AG04449 (cell line): ENCODE data around the gene MPP4.
A peak's percentile ranks its signal among the peaks of the same experiment; 100 is the strongest.

Experiments used
- CTCF ChIA-PET: fragments of 350-600 bp; formaldehyde crosslinking; extraction: SDS; loops from one replicate; lab custom pipeline; 2021; ENCODE audit warnings: antibody characterized with exemption; lab: Yijun Ruan, JAX
- POLR2A ChIA-PET: fragments of 400-600, 350-600 bp; formaldehyde crosslinking; extraction: SDS; loops from one replicate; lab custom pipeline; 2020; ENCODE audit warnings: antibody characterized with exemption, inconsistent platforms; lab: Yijun Ruan, JAX
- DNase-seq: peaks from one replicate; pipeline ENCODE4 v3.0.0-alpha.2; 2010; ENCODE audit warnings: low read depth, low spot score
- H3K4me3 ChIP-seq: 2 replicates; pipeline ENCODE4 v1.5.1; 2011; ENCODE audit warnings: low read depth, mild to moderate bottlenecking, control low read depth, low read length
- CTCF ChIP-seq: IDR thresholded peaks from one replicate; pipeline ENCODE4 v1.5.1; 2011; ENCODE audit warnings: mild to moderate bottlenecking, moderate library complexity, low read length, control low read depth, inconsistent platforms; ENCODE audit not compliant: insufficient read depth; ENCODE audit errors: missing control alignments

Gene MPP4

GRCh38 chr2:201647431-201647830 is 51.0 kb downstream of the MPP4 start:
- no peak for TF ChIP-seq CTCF
- no peak overlapping the region for H3K4me3 ChIP-seq
- no peak for DNase-seq
- ChIA-PET CTCF (no interaction called here), POLR2A (no interaction called here)

GRCh38 chr2:201644001-201644400 is 54.4 kb downstream of the MPP4 start:
- CTCF ChIA-PET, result interaction anchor here (0.6 to 1.3 kb wide), 2 partner anchors 20 to 497 kb away, joined by 3 read pairs; no protein-coding TSS in a partner anchor
- POLR2A ChIA-PET, result no interaction called here
- TF ChIP-seq CTCF, result no peak

GRCh38 chr2:201643216-201643890 is 55.1 kb downstream of the MPP4 start, which contains the start of gene TMEM237:
Gene TMEM237 (minus strand): TSS chr2:201643503. CDS start chr2:201643400, 103 bp downstream.
- ChIA-PET CTCF (interaction anchor here (0.6 to 1.9 kb wide), 4 partner anchors 14 to 410 kb away, joined by 3 to 7 read pairs (median 4); no protein-coding TSS in a partner anchor), POLR2A (interaction anchor here (1.1 to 1.2 kb wide), 2 partner anchors 53 to 54 kb away, joined by 3 to 4 read pairs; no protein-coding TSS in a partner anchor)
- TF ChIP-seq CTCF, result no peak
- no peak for DNase-seq
- peak within 1 kb of the TSS; percentile 90 for H3K4me3 ChIP-seq

More at GRCh38 chr2:201644001-201644400, 54.4 kb downstream of the MPP4 start:
- DNase-seq, result no peak
- peak overlapping the region; percentile 90 for H3K4me3 ChIP-seq

- H3K4me3 ChIP-seq, result peak overlapping the region; percentile 90
- ChIA-PET POLR2A (interaction anchor here (0.5 to 1.2 kb wide), 3 partner anchors 54 to 201 kb away, joined by 3 to 4 read pairs (median 3); no protein-coding TSS in a partner anchor), CTCF (interaction anchor here (0.5 to 1.9 kb wide), 6 partner anchors 15 to 409 kb away, joined by 3 to 7 read pairs (median 3); no protein-coding TSS in a partner anchor)
- DNase-seq, result no peak
- no peak for TF ChIP-seq CTCF
Measured at GRCh38 chr2:201642579-201643215, 55.7 kb downstream of the MPP4 start.

GRCh38 chr2:201642086-201642578 is 56.3 kb downstream of the MPP4 start:
- CTCF ChIA-PET, result interaction anchor here (0.5 to 1.9 kb wide), 5 partner anchors 15 to 409 kb away, joined by 3 to 7 read pairs (median 3); no protein-coding TSS in a partner anchor
- DNase-seq, result no peak
- POLR2A ChIA-PET, result interaction anchor here (0.5 to 1.2 kb wide), 3 partner anchors 54 to 201 kb away, joined by 3 to 4 read pairs (median 3); no protein-coding TSS in a partner anchor
- TF ChIP-seq CTCF, result no peak
- peak overlapping the region; percentile 90 for H3K4me3 ChIP-seq
